NCI-H82 treated with DMSO at 0.1 percent for 48 hours (cell line): ENCODE results near the gene ZC3H15.

Experiments
- DNase-seq: peaks from one replicate; lab custom pipeline; 2025; ENCODE audit not compliant: unreplicated experiment; lab: John Stamatoyannopoulos, UW

Gene ZC3H15

DNA sequence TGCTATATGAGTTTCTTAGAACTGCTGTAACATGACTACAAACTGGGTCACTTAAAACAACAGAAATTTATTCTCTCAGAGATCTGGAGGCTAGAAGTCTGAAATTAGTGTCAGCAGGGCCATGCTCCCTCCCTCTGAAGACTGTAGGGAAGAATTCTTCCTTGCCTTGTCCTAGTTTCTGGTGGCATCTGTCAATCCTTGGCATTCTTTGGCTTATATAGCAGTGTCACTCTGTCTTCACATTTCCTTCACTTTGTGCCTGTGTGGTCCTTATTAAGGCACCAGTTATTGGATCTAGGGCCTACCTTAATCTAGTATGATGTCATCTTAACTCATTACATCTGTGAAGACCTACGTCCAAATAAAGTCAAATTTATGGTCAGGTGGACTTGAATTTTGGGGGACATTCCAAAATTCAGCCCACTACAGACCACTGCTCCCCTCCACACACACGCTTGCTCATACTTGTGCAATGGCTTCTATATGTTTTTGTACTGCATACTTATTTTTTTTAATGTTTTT, 7.6 kb downstream of the ZC3H15 start:
- no peak for DNase-seq

DNA sequence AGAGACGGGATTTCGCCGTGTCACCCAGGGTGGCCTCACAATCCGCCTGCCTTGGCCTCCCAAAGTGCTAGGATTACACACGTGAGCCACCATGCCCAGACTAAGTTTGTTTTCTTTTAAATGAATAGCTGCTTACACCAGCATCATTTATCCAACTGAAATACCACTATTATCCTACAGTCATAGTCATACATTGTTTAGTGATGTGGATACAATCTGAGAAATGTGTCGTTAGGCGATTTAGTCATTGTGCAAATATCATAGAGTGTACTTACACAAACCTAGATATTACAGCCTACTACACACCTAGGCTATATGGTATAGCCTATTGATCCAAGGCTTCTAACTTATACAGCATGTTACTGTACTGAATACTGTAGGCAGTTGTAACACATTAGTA, 10.3 kb downstream of the ZC3H15 start:
- DNase-seq, result no peak

DNA sequence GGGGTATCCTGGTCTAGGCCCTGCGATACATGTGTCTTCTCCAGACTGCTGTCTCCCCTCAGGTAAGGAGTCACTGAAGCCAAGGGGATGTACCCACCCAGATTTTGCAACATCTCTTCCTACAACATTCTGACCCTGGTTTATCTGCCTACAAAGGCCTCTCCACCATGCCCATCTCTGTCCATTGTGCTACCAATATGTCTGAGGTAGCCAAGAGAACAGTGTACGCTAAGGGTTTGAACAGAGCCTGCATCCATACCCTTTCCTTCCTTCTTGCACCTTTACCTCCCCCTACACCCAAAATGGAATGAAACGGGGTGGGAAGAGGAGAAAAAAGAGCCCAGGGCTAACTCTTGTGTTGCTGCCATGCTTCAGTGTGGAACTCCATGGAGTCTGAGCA, 11.9 kb downstream of the ZC3H15 start:
- DNase-seq, result no peak

DNA sequence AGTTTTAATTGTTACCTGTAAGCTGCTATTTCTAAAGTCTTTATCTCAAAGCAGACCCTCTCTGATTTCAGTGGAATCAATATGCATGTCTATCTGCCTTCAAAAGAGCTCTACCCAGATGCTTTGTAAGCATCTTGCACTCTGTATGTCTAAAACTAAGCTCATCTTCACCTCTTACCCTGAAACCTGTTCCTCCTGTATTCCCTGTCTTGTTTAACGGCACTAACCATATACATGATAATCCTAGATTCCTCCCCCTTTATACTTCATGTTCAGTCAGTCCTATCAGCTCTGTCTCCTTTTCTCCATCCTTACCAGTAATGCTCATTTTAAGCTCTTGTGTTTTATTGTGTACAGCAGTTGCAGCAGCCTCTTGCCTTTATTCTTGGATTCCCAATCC, 12.8 kb downstream of the ZC3H15 start:
- no peak for DNase-seq

DNA sequence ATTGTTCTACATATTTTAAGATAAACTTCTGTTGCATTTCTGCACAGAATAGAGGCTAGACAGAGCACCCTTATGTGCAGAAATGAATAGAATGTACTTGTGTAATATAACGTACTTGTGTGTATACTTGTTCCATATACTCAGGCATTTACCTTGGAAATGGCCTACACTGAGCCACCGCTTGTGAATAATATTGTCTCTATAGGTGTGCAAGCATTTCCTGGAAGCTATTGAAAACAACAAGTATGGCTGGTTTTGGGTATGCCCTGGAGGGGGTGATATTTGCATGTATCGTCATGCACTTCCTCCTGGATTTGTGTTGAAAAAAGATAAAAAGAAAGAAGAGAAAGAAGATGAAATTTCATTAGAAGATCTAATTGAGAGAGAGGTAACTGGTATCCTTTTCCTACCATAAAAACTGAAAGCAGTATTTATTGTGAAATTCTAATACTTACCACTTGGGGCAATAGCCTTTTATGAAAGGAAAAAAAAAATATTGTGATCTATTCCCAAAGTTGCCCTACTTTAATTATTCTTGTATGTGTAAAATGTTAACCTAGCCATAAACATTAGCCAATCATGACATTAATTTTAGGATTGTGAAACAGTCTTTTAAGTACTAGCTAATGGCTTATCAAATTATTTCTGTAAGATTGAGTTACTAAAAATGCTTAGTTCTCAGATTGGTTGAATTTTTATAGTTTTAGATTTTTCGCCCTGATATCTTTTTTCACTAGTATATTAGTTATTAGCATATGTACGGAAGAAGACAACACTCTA, 18.0 kb downstream of the ZC3H15 start:
- peak; percentile 21 for DNase-seq

DNA sequence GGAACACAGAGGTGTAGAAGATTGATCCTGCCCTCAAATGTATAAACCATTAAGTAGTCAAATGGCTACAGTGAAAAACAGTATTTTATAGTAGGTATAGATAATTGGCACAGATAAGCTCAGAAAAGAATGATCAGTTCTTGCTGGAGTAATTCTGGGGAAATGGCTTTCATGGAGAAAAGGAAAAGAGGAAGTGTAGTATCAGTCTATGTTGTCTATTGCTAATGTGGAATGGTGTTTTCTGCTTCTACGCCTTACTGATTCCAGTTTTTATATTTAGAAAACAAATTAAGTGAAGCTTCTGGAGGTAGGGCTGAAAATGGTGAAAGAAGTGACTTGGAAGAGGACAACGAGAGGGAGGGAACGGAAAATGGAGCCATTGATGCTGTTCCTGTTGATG, 22.2 kb downstream of the ZC3H15 start:
- DNase-seq, result no peak

DNA sequence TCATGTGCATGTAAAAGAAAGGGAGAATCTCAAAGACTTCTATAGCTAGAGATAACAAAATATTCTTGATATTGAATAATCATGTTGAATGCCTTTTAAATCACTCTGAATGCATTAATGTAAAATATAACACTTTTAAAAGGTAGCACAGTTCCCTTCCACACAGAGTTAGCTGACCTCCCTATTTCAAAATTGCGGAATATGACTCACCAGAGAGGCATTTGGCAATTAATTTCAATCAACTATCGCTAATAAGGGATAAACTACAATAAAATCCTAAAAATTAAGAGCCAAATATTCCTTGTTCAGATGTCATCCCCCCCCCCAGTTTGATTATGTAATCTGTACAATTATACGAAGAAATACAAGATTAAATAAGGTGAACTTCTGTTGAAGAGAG, 29.3 kb downstream of the ZC3H15 start:
- no peak for DNase-seq

DNA sequence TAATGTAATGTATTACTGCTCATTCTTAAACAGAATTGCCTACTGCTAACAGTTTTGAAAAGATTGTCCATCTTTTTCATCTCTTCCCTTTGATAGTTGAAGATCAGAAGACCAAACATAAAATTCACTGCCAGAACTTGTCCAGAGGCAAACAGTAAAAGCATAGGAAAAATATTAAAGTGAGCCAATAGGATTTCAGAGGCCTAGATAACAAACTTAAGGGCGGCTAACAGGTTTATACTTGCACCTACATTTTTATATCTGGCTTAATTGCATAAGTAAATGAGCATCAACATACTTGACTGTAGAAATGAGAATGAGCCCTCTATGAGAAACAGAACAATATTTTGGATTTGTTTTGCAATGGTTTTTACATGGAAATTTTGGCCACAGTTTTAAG, 30.3 kb downstream of the ZC3H15 start:
- DNase-seq, result peak; percentile 15

DNA sequence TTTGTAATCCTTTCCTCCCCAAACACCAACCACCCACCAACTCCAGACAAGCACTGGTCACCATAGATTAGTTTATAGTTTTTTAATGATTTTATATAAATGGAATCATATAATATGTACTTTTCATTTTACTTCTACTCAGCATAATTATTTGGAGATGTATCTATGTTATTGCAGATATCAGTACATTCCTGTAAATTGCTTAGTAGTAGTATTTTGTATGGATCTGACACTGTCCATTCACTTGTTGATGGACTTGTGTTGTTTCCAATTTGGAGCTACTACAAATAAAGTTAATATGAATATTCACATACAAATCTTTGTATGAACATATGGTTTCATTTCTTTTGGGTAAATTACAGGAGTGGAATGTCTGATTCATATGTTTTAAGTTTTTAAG, 31.0 kb downstream of the ZC3H15 start:
- no peak for DNase-seq

DNA sequence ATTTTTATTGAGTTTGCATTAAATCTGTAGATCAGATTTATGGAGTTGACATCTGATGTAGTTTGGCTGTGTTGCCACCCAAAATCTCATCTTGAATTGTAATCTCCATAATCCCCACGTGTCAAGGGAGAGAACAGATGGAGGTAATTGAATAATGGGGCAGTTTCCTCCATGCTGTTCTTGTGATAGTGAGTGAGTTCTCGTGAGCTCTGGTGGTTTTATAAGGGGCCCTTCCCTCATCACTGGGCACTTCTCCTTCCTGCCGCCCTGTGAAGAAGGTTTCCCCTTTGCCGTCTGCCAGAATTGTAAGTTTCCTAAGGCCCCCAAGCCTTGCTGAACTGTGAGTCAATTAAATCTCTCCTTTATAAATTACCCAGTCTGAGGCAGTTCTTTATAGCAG, 32.2 kb downstream of the ZC3H15 start:
- peak; percentile 83 for DNase-seq

DNA sequence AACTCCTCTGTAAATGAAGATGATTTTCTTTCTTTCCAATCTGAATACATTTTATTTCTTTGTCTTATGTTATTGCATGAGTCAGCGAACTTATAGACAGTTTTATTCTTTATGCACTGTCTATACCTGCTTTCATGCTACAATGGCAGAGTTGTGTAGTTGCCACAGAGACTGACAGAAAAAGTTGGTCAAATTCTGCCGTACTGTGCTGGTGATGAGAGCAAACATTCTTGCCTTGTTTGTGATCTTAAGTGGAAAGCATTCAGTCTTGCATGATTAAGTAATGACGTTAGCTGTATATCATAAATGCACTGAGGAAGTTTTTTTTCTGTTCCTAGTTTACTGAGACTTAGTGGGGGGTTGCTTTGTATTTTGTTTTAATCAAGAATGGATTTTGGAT, 32.9 kb downstream of the ZC3H15 start:
- no peak for DNase-seq

DNA sequence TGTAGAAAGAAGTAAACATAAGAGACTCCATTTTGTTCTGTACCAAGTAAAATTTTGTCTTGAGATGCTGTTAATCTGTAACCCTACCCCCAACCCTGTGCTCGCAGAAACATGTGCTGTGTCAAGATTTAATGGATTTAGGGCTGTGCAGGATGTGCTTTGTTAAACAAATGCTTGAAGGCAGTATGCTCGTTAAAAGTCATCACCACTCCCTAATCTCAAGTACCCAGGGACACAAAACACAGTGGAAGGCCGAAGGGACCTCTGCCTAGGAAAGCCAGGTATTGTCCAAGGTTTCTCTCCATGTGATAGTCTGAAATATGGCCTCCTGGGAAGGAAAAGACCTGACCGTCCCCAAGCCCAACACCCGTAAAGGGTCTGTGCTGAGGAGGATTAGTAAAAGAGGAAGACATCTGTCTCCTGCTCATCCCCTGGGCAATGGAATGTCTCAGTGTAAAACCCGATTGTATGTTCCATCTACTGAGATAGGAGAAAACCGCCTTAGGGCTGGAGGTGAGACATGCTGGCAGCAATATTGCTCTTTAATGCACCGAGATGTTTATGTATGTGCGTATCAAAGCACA, 35.6 kb downstream of the ZC3H15 start:
- DNase-seq, result peak; percentile 53

DNA sequence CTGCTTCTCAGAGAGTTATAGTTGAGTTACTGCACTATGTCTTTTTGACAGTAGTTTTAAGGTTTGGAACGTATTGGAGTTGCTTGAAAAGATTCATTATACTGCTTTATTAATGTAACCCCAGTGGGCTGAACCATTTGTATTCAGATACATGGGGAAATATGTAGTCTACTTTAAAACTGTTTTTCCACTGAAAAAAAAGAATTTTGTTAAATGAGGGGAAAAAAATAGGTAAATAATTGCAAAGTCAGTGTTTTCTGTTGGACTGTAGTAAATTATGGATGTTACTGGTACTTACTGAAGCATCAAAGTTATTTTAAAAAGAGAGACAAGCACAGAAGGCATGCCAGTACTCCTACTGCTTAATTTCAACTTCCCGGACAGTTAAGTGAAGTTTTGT, 36.4 kb downstream of the ZC3H15 start:
- DNase-seq, result no peak

DNA sequence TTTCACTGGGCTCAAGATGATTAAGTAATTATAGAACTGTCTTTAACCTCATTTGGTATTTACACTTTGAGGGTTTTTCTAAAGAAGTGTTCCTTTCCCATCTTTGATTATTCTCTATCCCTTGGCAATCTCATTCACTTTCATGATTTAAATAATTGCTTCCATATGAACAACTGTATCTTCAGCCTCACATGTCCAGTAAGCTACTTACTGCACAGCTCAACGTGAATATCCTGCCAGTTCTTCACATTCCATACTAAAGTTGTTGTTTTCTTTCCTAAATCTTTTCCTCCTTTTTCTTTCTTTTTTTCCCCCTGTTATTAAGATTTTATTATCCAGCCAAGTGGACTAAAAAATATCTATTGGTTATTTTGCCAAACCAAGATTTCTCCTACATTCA, 37.7 kb downstream of the ZC3H15 start:
- no peak for DNase-seq

DNA sequence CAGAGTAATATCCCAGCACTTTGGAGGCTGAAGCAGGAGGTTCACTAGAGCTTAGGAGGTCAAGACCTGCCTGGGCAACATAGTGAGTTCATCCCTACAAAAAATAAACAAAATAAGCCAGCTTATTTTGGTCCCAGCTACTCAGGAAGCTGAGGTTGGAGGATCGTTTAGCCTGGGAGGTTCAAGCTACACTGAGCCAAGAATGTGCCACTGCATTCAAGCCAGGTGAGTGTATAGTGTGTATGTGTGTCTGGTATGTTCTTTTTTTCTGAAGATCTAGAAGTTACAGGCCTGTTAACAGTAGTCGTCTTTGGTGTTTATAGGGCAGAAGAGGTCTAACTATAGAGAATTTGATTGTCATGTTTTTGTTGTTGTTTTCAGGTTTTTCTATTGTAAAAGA, 40.2 kb downstream of the ZC3H15 start:
- no peak for DNase-seq

DNA sequence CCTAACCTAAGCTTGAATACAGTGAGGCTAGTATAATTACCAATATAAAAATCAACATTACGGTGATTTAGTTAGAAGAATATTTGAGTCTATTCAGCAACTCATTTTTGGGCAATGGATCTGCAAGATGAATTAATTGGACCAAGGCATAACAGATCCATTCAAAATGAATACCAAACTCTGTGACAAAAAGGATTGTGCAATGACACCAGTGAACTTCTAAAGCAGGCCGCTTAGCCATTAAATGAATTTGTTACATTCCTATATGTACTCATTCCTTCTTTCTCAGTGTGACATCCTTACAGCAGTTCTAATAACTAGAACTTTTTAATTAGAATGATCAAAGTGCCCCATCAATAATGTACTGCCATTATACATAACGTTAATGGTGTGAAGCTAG, 44.3 kb downstream of the ZC3H15 start:
- no peak for DNase-seq

DNA sequence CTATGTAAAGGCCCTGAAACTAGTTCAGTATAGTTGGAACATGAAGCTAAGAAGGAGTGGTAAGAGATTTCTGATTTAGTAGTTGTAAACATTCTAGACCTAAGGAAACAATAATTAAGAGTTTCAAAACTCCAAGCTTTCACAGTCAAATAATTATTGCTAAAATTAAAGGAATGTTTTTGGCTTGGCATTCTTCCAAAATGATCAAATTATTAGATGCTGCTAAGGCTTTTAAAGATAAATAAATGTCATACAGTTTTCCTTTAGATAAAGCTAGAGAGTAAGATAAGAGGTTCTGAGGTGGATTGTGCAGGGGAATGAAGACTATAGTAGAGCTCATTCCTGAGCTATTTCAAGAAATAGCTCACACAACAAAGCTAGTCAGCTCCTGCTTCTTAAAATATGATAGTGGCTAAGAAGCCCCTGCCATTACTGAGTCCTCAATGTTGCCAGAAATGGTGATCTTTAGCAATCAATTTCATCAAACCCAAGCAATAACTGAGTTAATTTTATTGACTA, 45.3 kb downstream of the ZC3H15 start:
- DNase-seq, result no peak

DNA sequence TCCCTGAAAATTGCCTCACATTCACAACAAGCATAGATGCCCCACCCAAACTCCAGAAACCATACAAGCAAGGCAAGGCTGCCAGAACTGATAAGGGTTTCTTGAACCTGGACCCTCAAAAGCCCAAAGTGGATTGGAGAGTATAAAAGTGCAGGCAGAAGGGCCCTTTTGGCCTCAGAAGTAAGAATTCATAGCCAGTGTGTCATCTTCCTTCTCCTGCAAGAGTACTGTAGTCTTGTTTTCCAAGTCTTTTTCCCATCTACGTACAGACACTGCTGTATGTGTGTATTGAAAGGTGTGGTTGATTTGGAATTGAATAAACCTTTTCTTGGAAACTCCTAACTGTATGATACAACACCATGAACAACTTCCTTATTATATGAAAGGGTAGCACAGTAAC, 46.8 kb downstream of the ZC3H15 start:
- DNase-seq, result no peak

DNA sequence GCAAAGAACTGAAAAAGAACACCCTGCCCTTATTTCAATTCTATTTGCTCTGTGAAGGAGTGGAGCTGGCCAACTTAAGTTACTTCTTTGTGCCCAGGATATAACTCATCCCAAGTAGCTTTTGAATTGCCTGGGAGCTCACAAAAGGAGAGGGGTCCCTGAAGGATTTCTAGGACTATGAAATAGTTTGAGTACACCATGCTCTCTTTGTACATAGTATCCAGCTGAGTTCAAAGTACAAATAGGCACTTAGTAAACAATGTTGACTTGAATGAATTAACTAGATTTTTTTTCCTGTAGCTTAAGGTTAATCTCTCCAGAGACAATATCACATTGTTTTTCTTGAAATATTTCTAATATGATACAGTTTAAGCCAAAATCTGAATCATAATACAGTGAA, 47.7 kb downstream of the ZC3H15 start:
- no peak for DNase-seq

DNA sequence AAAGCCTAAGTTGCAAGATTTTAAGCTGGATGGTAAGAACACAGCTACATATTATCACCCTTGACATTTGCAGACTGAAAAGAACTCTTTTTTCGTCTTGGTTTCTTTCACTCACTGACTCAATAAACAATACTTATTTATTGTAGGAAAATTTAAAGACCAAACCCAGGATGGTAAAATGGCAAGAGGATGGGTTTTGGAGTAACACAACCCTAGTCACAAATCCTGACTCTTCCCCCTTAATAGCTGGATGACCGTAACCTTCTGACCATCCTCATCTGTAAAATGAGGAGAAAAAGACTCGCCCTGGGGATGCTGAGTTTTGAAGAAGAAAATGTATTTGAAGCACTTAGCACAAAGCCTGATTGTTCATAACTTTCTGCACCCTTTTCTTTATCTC, 48.3 kb downstream of the ZC3H15 start:
- DNase-seq, result no peak

DNA sequence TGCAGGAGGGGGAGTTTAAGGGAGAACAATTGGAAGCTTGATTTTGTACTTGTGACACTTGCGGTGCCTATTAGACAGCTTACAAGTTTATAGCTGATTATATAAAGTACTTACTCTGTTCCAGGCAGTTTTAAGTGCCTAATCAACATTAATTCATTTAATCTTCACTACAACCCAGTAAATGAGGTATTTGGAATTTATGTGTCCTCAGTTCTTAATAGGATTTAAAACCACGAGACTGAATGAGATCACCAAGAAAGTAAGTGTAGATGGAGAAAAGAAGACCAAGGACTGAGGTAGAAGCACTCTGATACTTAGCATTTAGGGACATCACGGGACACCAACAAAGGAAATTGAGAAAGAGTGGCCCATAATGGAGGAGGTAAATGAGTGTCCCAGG, 49.8 kb downstream of the ZC3H15 start:
- DNase-seq, result peak; percentile 92

DNA sequence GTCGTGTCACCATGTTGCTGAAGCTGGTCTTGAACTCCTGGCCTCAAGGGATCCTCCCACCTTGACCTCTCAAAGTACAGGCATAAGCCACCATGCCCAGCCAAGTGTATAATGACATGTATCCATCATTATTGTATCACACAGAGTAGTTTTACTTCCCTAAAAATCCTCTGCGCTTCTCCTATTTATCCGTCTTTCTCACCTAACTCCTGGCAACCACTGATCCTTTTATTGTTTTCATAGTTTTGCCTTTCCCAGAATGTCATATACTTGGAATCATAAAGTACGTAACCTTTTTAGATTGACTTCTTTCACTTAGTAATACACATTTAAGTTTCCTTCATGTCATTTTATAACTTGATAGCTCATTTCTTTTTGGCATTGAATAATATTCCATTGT, 51.0 kb downstream of the ZC3H15 start:
- DNase-seq, result no peak

DNA sequence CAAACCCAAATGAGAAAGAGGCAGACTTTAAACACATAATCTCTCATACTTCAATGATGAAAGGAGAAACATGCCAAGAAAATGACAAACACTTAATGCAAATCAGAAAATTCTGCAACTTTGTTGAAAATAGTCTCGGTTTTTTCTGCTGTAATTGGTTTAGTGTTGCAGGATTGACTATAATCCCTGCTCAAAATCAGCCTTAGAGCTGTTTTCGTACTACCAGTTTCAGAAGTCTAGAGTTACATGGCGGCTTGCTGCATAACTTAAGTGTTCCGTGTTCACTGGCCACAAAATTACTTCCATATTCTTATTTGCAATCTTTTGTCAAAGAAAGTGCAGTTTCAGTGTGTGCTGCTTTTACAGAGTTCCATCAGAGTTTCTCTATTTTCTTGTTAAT, 54.9 kb downstream of the ZC3H15 start:
- peak; percentile 37 for DNase-seq
